Osteoblast (primary cell): ENCODE measurements around the gene ZNF217. TPM values are rescaled to one million over a fixed set of nuclear protein-coding genes. Genes with fewer than 3 reads are reported as not detected.
"Not testable (repeated sequence)": the region's sequence is repeated elsewhere in the genome, so short reads cannot be mapped to it uniquely, and the experiment has no call there.

Experiments used
- DNase-seq: peaks from one replicate; pipeline ENCODE4 v3.0.0; 2011; ENCODE audit warnings: low spot score, mixed read lengths; ENCODE audit not compliant: insufficient read length; ENCODE audit errors: missing footprints
- H2AFZ ChIP-seq: 2 replicates; pipeline ENCODE4 v1.6.0; 2011; ENCODE audit warnings: mild to moderate bottlenecking, low read length
- H3K27ac ChIP-seq: 2 replicates; pipeline ENCODE4 v1.5.1; 2011; ENCODE audit warnings: mild to moderate bottlenecking, low read depth, low read length, moderate library complexity
- H3K27me3 ChIP-seq: 2 replicates; pipeline ENCODE4 v1.6.0; 2012; ENCODE audit warnings: mild to moderate bottlenecking, control low read depth, inconsistent platforms, low read length, moderate library complexity; ENCODE audit not compliant: insufficient read depth
- H3K36me3 ChIP-seq: 2 replicates; pipeline ENCODE4 v1.5.1; 2011; ENCODE audit warnings: mild to moderate bottlenecking, low read length, control low read depth, moderate library complexity; ENCODE audit not compliant: insufficient read depth
- H3K4me1 ChIP-seq: 2 replicates; pipeline ENCODE4 v1.5.1; 2011; ENCODE audit warnings: mild to moderate bottlenecking, low read length, control low read depth, moderate library complexity; ENCODE audit not compliant: insufficient read depth
- H3K4me2 ChIP-seq: 2 replicates; pipeline ENCODE4 v1.6.0; 2011; ENCODE audit warnings: mild to moderate bottlenecking, low read length; ENCODE audit not compliant: insufficient read depth
- H3K4me3 ChIP-seq: fragments of 200-600 bp; sonication (generic); 3 replicates; pipeline ENCODE4 v1.5.1; 2012; ENCODE audit warnings: mild to moderate bottlenecking, low read length, inconsistent platforms; ENCODE audit not compliant: insufficient read depth
- H3K79me2 ChIP-seq: 2 replicates; pipeline ENCODE4 v1.6.0; 2012; ENCODE audit warnings: mild to moderate bottlenecking, low read length, control low read depth, inconsistent platforms; ENCODE audit not compliant: insufficient read depth
- H3K9me3 ChIP-seq: 2 replicates; pipeline ENCODE4 v1.5.1; 2011; ENCODE audit warnings: low read depth, low read length, control low read depth
- H4K20me1 ChIP-seq: 2 replicates; pipeline ENCODE4 v1.6.0; 2012; ENCODE audit warnings: mild to moderate bottlenecking, low read length, control low read depth; ENCODE audit not compliant: insufficient read depth
- total RNA-seq: library from RNA; depleted of rRNA; stranded (reverse); fragments of >200 nt; gene quantifications from 2 replicates; pipeline ENCODE4 v1.2.3, GENCODE V29; 2012
- TF ChIP-seq, protein P1 (sequence below): IDR thresholded peaks from 2 replicates; pipeline ENCODE4 v1.5.1; 2011; ENCODE audit warnings: mild to moderate bottlenecking, low read depth, low read length, moderate library complexity; ENCODE audit errors: extremely low read depth

ZNF217 gene
- total RNA-seq, 1 donor: 26.4 TPM

GRCh38 chr20:53535878-53536277 is 57.8 kb downstream of the ZNF217 start:
- Histone ChIP-seq H3K79me2 (no peaks in the 10 kb centered on the region), H2AFZ (no peak overlapping the region), H4K20me1 (no peaks in the 10 kb centered on the region), H3K4me2 (no peak overlapping the region), H3K4me1 (no peaks in the 10 kb centered on the region), H3K9me3 (no peaks in the 10 kb centered on the region), H3K27me3 (no peaks in the 10 kb centered on the region), H3K4me3 (no peak overlapping the region), H3K36me3 (no peaks in the 10 kb centered on the region), H3K27ac (no peak overlapping the region)
- TF ChIP-seq, protein P1, sequence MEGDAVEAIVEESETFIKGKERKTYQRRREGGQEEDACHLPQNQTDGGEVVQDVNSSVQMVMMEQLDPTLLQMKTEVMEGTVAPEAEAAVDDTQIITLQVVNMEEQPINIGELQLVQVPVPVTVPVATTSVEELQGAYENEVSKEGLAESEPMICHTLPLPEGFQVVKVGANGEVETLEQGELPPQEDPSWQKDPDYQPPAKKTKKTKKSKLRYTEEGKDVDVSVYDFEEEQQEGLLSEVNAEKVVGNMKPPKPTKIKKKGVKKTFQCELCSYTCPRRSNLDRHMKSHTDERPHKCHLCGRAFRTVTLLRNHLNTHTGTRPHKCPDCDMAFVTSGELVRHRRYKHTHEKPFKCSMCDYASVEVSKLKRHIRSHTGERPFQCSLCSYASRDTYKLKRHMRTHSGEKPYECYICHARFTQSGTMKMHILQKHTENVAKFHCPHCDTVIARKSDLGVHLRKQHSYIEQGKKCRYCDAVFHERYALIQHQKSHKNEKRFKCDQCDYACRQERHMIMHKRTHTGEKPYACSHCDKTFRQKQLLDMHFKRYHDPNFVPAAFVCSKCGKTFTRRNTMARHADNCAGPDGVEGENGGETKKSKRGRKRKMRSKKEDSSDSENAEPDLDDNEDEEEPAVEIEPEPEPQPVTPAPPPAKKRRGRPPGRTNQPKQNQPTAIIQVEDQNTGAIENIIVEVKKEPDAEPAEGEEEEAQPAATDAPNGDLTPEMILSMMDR: no peak
- DNase-seq: no peak

- Histone ChIP-seq H3K4me2 (no peak overlapping the region), H3K27me3 (no peaks in the 10 kb centered on the region), H4K20me1 (no peaks in the 10 kb centered on the region), H3K27ac (no peak overlapping the region), H3K79me2 (no peaks in the 10 kb centered on the region), H2AFZ (no peak overlapping the region), H3K36me3 (no peaks in the 10 kb centered on the region), H3K9me3 (no peaks in the 10 kb centered on the region), H3K4me1 (no peaks in the 10 kb centered on the region), H3K4me3 (no peak overlapping the region)
- TF ChIP-seq, protein P1: no peak
- no peak for DNase-seq
Observed at GRCh38 chr20:53534037-53534436, 59.6 kb downstream of the ZNF217 start.

DNA sequence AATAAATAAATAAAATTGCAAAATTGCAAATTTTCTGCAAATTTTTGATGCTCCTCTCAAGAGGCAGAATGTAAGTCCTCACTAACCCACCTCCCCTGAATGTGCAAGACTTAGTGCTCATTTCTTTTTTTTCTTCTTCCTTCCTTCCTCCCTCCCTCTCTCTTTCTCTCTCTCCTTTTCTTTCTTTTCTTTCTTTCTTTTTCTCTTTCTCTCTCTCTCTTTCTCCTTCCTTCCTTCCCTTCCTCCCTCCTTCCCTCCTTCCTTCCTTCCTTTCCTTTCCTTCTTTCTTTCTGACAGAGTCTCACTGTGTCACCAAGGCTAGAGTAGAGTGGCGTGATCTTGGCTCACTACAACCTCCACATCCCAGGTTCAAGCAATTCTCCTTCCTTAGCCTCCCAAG is 60.1 kb downstream of the ZNF217 start:
- H3K27me3 ChIP-seq: no peaks in the 10 kb centered on the region
- H3K4me1 ChIP-seq: no peaks in the 10 kb centered on the region
- no peak overlapping the region for H3K4me2 ChIP-seq
- no peak for DNase-seq
- H3K4me3 ChIP-seq: no peak overlapping the region
- TF ChIP-seq, protein P1: no peak
- no peak overlapping the region for H3K27ac ChIP-seq
- no peaks in the 10 kb centered on the region for H3K9me3 ChIP-seq
- no peaks in the 10 kb centered on the region for H3K79me2 ChIP-seq
- H3K36me3 ChIP-seq: no peaks in the 10 kb centered on the region
- no peaks in the 10 kb centered on the region for H4K20me1 ChIP-seq
- no peak overlapping the region for H2AFZ ChIP-seq

DNA sequence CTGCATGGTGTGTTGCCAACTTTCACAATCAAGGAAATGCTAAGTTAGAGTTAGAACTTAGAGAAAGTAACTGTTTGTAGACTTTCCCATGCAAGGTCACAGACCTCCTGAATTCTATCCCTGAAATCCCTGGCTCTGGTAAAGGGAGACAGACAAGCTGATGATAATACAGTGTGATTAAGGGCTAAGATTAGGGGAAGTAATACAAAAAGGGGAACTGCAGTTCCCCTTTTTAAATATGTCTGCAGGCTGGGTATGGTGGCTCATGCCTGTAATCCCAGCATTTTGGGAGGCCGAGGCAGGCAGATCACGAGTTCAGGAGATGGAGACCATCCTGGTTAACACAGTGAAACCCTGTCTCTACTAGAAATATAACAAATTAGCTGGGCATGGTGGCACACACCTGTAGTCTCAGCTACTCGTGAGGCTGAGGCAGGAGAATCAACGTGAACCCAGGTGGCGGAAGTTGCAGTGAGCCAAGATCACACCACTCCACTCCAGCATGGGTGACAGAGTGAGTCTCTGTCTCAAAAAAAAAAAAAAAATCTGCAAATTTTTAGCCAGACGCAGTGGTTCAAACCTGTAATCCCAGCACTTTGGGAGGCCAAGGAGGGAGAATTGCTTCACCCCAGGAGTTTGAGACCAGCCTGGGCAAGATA is 60.9 kb downstream of the ZNF217 start:
- not testable (repeated sequence) for H3K4me2 ChIP-seq, H2AFZ ChIP-seq, H3K27me3 ChIP-seq, H3K36me3 ChIP-seq, H3K27ac ChIP-seq, H3K9me3 ChIP-seq, H3K79me2 ChIP-seq, H3K4me3 ChIP-seq, H4K20me1 ChIP-seq, DNase-seq, H3K4me1 ChIP-seq
